ENCODE data around the gene FRS3.
"Not testable (repeated sequence)": the region's sequence is repeated elsewhere in the genome, so short reads cannot be mapped to it uniquely, and the experiment has no call there.

FRS3 gene

GRCh38 chr6:41779788-41780550 is at the start of gene FRS3:
FRS3 (minus strand) TSS chr6:41779900; CDS start chr6:41776987, 2,913 bp downstream.
- H3K9me3 Mint-ChIP-seq: no peaks in the 10 kb centered on the region
- intact Hi-C loops (cut with micrococcal nuclease): loop anchor here (1.0 to 5.0 kb wide), 5 partner anchors 48 to 264 kb away; partner anchors contain the start of gene CCND3
- H3K4me1 Mint-ChIP-seq (ENCODE audit: low read depth): peaks cover 62% of the 10 kb centered on the region
- H3K4me3 Mint-ChIP-seq: peak within 1 kb of the TSS; percentile 84
- H3K27me3 Mint-ChIP-seq: peaks cover 1% of the 10 kb centered on the region
- H3K27ac Mint-ChIP-seq: peak within 1 kb of the TSS; percentile 74
- peaks cover 34% of the 10 kb centered on the region for H3K36me3 Mint-ChIP-seq (ENCODE audit: low read depth)

- H3K9me3 Mint-ChIP-seq: no peaks in the 10 kb centered on the region
- intact Hi-C loops (cut with micrococcal nuclease): no loop called here
- H3K4me3 Mint-ChIP-seq: no peak overlapping the region
- no peaks in the 10 kb centered on the region for H3K36me3 Mint-ChIP-seq (ENCODE audit: low read depth)
- peaks cover 13% of the 10 kb centered on the region for H3K4me1 Mint-ChIP-seq (ENCODE audit: low read depth)
- no peak overlapping the region for H3K27ac Mint-ChIP-seq
- H3K27me3 Mint-ChIP-seq: no peaks in the 10 kb centered on the region
Observed at GRCh38 chr6:41826343-41827022, 46.8 kb upstream of the FRS3 start.

GRCh38 chr6:41824571-41825569 is 45.2 kb upstream of the FRS3 start:
- Mint-ChIP-seq H3K4me1 (ENCODE audit: low read depth) (peaks cover 19% of the 10 kb centered on the region), H3K27ac (peak overlapping the region; percentile 66), H3K27me3 (no peaks in the 10 kb centered on the region), H3K36me3 (ENCODE audit: low read depth) (no peaks in the 10 kb centered on the region), H3K9me3 (no peaks in the 10 kb centered on the region), H3K4me3 (no peak overlapping the region)
- intact Hi-C loops (cut with micrococcal nuclease): no loop called here

- no peak overlapping the region for H3K4me3 Mint-ChIP-seq
- no peaks in the 10 kb centered on the region for H3K9me3 Mint-ChIP-seq
- no peak overlapping the region for H3K27ac Mint-ChIP-seq
- no peaks in the 10 kb centered on the region for H3K27me3 Mint-ChIP-seq
- H3K36me3 Mint-ChIP-seq (ENCODE audit: low read depth): no peaks in the 10 kb centered on the region
- peaks cover 19% of the 10 kb centered on the region for H3K4me1 Mint-ChIP-seq (ENCODE audit: low read depth)
- intact Hi-C loops (cut with micrococcal nuclease): no loop called here
Observed at GRCh38 chr6:41823178-41823577, 43.5 kb upstream of the FRS3 start.

GRCh38 chr6:41822021-41822420 is 42.3 kb upstream of the FRS3 start:
- H3K36me3 Mint-ChIP-seq (ENCODE audit: low read depth): no peaks in the 10 kb centered on the region
- no peaks in the 10 kb centered on the region for H3K27me3 Mint-ChIP-seq
- peaks cover 19% of the 10 kb centered on the region for H3K4me1 Mint-ChIP-seq (ENCODE audit: low read depth)
- H3K9me3 Mint-ChIP-seq: no peaks in the 10 kb centered on the region
- intact Hi-C loops (cut with micrococcal nuclease): no loop called here
- no peak overlapping the region for H3K4me3 Mint-ChIP-seq
- H3K27ac Mint-ChIP-seq: no peak overlapping the region

GRCh38 chr6:41821266-41821665 is 41.6 kb upstream of the FRS3 start:
- Mint-ChIP-seq H3K27ac (peak overlapping the region; percentile 45), H3K9me3 (no peaks in the 10 kb centered on the region), H3K4me1 (ENCODE audit: low read depth) (peaks cover 19% of the 10 kb centered on the region), H3K36me3 (ENCODE audit: low read depth) (no peaks in the 10 kb centered on the region), H3K4me3 (no peak overlapping the region), H3K27me3 (no peaks in the 10 kb centered on the region)
- intact Hi-C loops (cut with micrococcal nuclease): no loop called here

GRCh38 chr6:41818271-41819054 is 38.8 kb upstream of the FRS3 start:
- no peak overlapping the region for H3K4me3 Mint-ChIP-seq
- H3K36me3 Mint-ChIP-seq (ENCODE audit: low read depth): no peaks in the 10 kb centered on the region
- H3K27ac Mint-ChIP-seq: no peak overlapping the region
- no peaks in the 10 kb centered on the region for H3K9me3 Mint-ChIP-seq
- intact Hi-C loops (cut with micrococcal nuclease): no loop called here
- H3K27me3 Mint-ChIP-seq: no peaks in the 10 kb centered on the region
- peaks cover 7% of the 10 kb centered on the region for H3K4me1 Mint-ChIP-seq (ENCODE audit: low read depth)

- Mint-ChIP-seq H3K27me3 (no peaks in the 10 kb centered on the region), H3K4me1 (ENCODE audit: low read depth) (no peaks in the 10 kb centered on the region), H3K4me3 (no peak overlapping the region), H3K36me3 (ENCODE audit: low read depth) (no peaks in the 10 kb centered on the region), H3K27ac (no peak overlapping the region), H3K9me3 (no peaks in the 10 kb centered on the region)
- intact Hi-C loops (cut with micrococcal nuclease): no loop called here
Observed at GRCh38 chr6:41815587-41815986, 35.9 kb upstream of the FRS3 start.

GRCh38 chr6:41814629-41815028 is 34.9 kb upstream of the FRS3 start:
- H3K27me3 Mint-ChIP-seq: no peaks in the 10 kb centered on the region
- H3K36me3 Mint-ChIP-seq (ENCODE audit: low read depth): no peaks in the 10 kb centered on the region
- H3K4me3 Mint-ChIP-seq: no peak overlapping the region
- intact Hi-C loops (cut with micrococcal nuclease): no loop called here
- no peaks in the 10 kb centered on the region for H3K4me1 Mint-ChIP-seq (ENCODE audit: low read depth)
- no peaks in the 10 kb centered on the region for H3K9me3 Mint-ChIP-seq
- H3K27ac Mint-ChIP-seq: no peak overlapping the region

GRCh38 chr6:41813956-41814355 is 34.3 kb upstream of the FRS3 start:
- intact Hi-C loops (cut with micrococcal nuclease): no loop called here
- no peaks in the 10 kb centered on the region for H3K36me3 Mint-ChIP-seq (ENCODE audit: low read depth)
- no peaks in the 10 kb centered on the region for H3K4me1 Mint-ChIP-seq (ENCODE audit: low read depth)
- H3K4me3 Mint-ChIP-seq: no peak overlapping the region
- no peak overlapping the region for H3K27ac Mint-ChIP-seq
- no peaks in the 10 kb centered on the region for H3K27me3 Mint-ChIP-seq
- no peaks in the 10 kb centered on the region for H3K9me3 Mint-ChIP-seq

GRCh38 chr6:41813469-41813868 is 33.8 kb upstream of the FRS3 start:
- Mint-ChIP-seq H3K4me3 (no peak overlapping the region), H3K9me3 (no peaks in the 10 kb centered on the region), H3K36me3 (ENCODE audit: low read depth) (no peaks in the 10 kb centered on the region), H3K27me3 (no peaks in the 10 kb centered on the region), H3K4me1 (ENCODE audit: low read depth) (no peaks in the 10 kb centered on the region), H3K27ac (no peak overlapping the region)
- intact Hi-C loops (cut with micrococcal nuclease): no loop called here

GRCh38 chr6:41811946-41812345 is 32.2 kb upstream of the FRS3 start:
- H3K27ac Mint-ChIP-seq; H3K27me3 Mint-ChIP-seq; H3K36me3 Mint-ChIP-seq (ENCODE audit: low read depth); H3K9me3 Mint-ChIP-seq; H3K4me3 Mint-ChIP-seq; H3K4me1 Mint-ChIP-seq (ENCODE audit: low read depth); intact Hi-C loops (cut with micrococcal nuclease): not testable (repeated sequence)

GRCh38 chr6:41811095-41811494 is 31.4 kb upstream of the FRS3 start:
- peaks cover 8% of the 10 kb centered on the region for H3K36me3 Mint-ChIP-seq (ENCODE audit: low read depth)
- intact Hi-C loops (cut with micrococcal nuclease): no loop called here
- H3K9me3 Mint-ChIP-seq: no peaks in the 10 kb centered on the region
- no peak overlapping the region for H3K27ac Mint-ChIP-seq
- H3K4me1 Mint-ChIP-seq (ENCODE audit: low read depth): no peaks in the 10 kb centered on the region
- no peak overlapping the region for H3K4me3 Mint-ChIP-seq
- H3K27me3 Mint-ChIP-seq: no peaks in the 10 kb centered on the region
